Measurements from ENCODE around the gene TRIM61.
"Not testable (repeated sequence)": the region's sequence is repeated elsewhere in the genome, so short reads cannot be mapped to it uniquely, and the experiment has no call there.

The TRIM61 gene

DNA sequence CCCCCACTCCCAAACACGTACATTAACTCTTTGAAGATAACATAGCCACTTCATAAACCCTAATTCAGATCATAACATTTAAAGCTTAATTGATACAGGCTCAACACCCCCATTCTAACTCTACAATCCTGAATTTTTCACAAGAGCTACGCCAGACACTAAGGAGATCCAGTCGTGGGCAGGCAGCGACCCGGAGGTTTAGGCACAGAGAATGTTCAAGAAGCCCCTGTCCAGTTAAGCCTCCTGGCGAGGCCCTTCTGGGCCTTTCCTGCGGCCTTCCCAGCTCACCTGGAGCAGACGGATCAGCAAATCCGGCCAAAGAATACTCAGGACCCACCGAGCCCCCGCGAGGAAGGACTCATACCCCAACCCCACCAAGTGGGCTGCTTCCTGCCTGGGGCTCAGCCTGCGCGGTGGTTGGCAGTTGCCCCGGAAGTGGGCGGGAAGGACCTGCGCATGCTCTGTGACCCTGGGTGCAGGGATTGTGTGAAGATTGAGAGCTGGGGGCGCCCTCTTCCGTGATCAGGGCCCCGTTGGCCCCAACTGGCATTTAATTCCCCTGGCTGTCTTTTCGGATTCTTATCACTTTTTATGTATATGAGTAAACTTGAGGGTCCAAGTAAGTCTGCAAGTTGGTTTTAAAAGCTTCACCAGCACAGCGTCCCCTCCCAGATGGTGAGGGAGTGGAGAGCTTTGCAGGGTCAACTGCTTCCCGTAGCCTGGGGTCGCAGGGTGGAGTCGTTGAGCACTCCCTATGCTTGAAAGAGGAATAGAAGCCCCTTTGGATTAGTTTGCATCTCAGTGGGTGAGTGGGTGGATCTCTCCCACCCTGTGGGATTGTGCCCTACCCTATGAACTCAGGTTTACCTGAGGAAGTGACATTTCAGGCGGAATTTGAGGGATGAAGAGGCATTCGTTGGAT, at the start of gene TRIM61:
TRIM61 (minus strand) TSS at position 415 of the 922 bp plus-strand sequence. CDS start 7,655 bp downstream, outside the sequence.
- DNase-seq: peak in 3 of 4 experiments; percentile 3 to 7 (median 7)

DNA sequence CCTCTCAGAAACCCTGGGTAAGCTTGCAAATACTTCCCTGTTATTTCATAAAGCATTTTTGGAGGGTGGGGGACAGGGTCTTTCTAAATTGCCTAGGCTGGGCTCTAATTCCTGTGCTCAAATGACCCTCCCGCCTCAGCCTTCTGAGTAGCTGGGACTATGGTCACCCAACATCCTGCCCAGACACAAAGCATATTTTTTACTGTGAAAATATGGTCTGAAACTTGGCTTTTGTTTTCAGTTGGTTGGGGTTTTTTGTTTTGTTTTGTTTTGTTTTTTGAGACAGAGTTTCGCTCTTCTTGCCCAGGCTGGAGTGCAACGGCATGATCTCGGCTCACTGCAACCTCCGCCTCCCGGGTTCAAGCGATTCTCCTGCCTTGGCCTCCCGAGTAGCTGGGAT, 48.3 kb upstream of the TRIM61 start:
- DNase-seq: not testable (repeated sequence)

DNA sequence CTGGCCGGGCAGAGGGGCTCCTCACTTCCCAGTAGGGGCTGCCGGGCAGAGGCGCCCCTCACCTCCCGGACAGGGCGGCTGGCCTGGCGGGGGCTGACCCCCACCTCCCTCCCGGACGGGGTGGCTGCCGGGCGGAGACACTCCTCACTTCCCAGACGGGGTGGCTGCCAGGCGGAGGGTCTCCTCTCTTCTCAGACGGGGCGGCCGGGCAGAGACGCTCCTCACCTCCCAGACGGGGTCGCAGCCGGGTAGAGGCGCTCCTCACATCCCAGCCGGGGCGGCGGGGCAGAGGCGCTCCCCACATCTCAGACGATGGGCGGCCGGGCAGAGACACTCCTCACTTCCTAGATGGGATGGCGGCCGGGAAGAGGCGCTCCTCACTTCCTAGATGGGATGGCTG, 42.5 kb upstream of the TRIM61 start:
- not testable (repeated sequence) for DNase-seq

DNA sequence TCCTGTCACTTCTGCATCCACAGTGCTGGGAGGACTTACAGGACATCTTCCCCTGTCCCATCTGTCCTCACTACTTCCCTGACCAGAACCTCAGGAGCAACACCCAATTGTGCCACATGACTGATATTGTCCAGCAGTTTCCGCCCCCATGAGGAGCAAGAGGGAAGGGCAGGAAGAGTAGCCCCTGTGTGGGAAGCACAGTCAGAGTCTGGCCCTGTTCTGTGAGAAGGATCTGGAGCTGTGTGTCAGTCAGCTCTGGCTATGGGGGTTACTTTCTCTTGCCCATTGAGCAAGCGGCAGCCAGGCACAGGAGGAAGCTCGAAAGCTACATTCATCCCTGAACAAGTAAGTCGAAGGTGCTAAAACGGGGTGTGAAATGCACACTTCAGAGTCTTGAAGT, 39.5 kb upstream of the TRIM61 start:
- no peak for DNase-seq

DNA sequence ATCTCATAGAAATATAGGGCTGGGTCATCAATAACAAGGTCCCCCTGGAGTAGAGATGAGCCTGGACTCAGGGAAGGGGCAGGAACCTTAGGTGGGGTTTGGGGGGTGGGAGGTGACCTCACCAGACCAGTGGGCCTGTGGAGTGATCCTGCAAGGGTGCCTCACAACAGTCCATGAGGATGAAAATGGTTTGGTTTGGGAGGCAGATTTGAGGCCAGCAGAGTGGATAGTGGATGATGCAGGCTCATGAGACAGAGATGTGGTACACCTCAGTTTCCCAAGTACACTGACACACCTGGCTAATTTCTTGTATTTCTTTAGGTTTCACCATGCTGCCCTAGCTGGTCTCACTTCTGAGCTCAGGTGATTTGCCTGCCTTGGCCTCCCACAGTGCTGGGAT, 36.2 kb upstream of the TRIM61 start:
- no peak for DNase-seq

DNA sequence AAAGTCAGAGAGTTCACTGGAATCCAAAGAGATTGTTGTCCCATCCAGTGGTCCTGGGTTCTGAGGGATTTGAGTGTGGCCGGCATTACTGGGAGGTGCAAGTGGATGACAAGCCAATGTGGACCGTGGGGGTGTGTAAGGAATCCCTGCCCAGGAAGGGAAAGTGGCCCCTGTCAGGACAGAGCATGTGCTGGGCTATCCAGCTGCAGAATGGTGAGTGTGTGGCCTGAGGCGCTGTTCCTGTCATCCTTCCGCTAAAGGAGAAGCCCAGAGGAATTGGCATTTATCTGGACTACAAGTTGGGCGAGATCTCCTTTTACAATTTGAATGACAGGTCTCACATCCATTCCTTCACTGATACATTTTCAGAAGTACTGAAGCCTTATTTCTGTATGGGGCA, 33.9 kb upstream of the TRIM61 start:
- DNase-seq: no peak

DNA sequence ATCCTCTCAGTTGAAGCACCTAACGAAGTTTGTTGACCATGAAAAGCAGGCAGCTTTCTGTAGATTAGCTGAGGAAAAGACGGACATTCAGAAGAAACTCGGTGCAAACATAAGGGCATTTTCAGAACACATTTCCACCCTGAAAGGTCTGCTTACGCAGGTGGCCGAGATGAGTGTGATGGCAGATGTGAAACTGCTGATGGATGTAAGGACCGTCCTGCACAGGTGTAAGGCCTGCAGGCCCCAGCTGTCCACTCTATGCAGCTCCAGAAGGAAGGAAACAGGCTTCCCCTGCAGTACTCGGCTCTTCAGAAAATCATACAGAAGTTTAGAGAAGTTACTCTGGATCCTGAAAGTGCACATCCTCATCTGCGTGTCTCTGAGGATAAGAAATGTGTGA, 33.5 kb upstream of the TRIM61 start:
- no peak for DNase-seq

DNA sequence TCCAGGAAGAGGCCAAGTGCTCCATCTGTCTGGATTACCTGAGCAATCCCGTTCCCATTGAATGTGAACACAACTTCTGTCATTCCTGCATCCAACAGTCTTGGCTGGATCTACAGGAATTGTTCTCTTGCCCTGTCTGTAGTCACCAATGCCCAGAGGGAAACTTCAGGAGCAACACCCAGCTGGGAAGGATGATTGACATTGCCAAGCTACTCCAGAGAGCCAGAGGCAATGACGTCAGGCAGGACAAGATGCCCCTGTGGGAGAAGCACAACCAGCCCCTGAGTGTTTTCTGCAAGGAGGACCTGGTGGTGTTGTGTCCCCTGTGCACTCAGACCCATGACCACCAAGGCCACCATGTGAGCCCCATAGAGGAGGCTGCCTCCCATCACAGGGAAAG, 33.0 kb upstream of the TRIM61 start:
- no peak for DNase-seq

DNA sequence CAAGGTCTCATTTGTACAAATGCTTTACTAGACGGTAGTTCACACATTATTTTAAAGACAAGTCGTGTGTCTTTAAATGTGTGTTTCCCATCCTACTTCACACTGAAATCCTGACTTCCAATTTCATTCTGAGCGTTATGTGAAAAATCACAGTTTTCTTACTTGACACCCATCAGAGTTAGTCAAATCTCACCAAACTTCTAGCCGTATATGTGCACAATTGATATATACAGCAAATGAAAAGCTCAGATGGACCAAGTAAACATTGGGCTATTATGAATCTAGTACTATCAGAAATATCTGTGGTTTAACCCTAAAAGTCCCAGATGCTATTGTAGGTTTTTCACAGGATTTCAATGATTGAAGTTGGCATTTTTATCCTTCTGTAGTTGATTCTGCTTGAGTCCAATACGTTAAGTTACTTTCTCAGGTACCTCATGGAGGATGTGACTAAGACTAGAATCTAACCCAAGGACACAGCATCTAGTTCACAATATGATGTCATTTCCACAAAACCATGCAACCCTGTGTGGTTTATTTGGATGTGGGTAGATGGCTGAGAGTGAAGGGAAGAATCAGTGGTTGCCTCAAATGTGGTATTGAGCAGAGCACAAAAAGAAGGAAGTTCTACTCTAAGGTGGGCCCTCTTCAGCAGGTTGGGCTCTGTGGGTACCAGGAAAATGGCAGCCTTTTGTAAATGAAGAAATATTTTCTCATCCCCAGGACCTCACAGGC, 32.2 kb upstream of the TRIM61 start:
- no peak for DNase-seq

DNA sequence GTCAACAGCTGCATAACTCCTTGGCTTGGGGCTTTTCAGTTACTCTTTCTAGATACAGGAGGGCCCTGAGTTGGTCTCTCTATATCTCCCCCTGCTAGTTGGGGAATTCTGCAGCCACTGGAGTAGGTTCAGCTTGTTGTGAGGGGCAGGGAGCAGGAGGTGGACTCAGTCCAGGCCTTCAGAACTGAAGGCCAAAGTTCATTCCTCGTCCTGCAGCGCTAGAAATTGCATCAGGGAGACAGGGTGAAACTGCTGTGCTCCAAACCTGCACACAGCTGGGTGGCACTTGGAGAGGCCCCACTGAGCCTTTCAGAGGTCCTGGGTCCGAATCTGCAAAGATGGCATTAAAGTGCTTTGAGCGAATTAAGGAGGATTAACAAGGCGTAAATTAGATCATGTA, 29.4 kb upstream of the TRIM61 start:
- no peak for DNase-seq

DNA sequence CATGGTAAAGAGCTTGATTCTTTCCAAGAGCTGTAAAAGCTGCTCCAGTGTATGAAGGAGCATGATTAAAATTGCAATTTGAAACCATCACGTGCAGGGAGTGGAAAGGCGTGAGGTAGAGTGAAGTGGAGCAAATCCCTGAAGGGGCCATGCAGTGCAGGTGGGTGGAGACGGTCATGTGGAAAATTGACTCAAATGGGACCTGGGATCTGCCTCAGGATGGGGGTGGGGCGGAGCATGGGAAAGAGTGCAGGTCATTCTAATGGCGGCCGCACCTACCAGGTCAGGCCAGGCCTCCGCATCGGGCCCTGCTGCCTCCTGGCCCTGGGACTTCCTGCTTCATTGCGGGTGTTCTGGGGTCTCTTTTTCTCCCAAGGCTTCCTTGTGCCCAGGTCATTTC, 29.0 kb upstream of the TRIM61 start:
- DNase-seq: no peak

DNA sequence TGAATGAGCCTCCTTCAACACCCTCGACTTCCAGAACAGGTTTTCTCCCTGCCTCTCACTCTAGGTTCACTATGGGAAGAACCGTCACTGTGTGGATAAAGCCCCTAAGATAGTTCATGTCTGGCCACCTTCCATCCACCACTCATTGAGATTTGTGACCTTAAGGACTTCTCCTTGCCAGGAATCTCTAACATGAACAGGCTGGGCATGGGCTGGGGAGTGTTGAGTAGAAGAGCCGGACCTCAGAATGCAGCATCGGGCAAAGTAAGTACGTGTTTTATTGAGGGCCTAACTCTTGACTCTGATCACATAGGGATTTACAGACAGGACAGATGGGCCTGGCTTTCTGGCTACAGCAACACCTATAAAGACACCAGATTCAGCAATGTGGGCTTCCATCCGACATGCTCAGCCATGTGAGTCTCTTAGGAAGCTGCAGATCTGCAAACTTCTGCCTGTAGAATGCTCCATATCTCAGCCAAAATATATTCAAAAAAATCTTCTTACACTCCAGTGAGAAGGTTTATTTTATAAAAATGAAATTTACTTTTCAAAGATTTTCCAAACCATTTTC, 28.0 kb upstream of the TRIM61 start:
- no peak for DNase-seq

DNA sequence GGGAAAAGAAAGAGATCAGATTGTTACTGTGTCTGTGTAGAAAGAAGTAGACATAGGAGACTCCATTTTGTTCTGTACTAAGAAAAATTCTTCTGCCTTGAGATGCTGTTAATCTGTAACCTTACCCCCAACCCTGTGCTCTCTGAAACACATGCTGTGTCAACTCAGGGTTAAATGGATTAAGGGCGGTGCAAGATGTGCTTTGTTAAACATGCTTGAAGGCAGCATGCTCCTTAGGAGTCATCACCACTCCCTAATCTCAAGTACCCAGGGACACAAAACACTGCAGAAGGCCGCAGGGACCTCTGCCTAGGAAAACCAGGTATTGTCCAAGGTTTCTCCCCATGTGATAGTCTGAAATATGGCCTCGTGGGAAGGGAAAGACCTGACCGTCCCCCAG, 24.5 kb upstream of the TRIM61 start:
- DNase-seq: not testable (repeated sequence)

DNA sequence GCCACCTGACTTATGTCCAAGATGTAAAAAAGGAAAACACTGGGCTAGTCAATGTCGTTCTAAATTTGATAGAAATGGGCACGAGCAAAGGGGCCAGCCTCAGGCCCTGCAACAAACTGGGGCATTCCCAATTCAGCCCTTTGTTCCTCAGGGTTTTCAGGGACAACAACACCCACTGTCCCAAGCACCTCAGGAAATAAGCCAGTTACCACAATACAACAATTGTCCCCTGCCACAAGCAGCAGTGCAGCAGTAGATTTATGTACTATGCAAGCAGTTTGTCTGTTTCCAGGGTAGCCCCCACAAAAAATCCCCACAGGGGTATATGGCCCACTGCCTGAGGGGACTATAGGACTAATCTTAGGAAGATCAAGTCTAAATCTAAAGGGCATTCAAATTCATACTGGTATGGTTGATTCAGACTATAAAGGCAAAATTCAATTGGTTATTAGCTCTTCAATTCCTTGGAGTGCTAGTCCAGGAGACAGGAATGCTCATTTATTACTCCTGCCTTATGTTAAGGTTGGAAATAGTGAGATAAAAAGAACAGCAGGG, 21.1 kb upstream of the TRIM61 start:
- DNase-seq: not testable (repeated sequence)

DNA sequence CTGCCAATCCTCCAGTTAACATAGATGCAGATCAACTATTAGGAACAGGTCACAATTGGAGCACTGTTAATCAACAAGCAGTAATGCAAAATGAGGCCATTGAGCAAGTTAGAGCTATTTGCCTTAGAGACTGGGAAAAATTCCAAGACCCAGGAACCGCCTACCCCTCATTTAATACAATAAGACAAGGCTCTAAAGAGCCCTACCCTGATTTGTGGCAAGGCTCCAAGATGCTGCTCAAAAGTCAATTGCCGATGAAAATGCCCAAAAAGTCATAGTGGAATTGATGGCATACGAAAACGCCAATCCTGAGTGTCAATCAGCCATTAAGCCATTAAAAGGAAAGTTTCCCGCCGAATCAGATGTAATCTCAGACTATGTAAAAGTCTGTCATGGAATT, 20.5 kb upstream of the TRIM61 start:
- no peak for DNase-seq

DNA sequence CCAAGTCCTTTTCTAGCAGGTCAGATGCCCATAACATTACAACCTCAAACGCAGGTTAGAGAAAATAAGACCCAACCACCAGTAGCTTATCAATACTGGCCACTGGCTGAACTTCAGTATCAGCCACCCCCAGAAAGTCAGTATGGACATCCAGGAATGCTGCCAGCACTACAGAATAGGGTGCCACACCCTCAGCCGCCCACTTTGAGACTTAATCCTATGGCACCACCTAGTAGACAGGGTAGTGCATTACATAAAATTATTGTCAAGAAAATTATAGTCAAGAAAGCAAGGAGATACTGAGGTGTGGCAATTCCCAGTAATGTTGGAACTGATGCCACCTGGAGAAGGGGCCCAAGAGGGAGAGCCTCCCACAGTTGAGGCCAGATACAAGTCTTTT, 19.9 kb upstream of the TRIM61 start:
- DNase-seq: no peak

DNA sequence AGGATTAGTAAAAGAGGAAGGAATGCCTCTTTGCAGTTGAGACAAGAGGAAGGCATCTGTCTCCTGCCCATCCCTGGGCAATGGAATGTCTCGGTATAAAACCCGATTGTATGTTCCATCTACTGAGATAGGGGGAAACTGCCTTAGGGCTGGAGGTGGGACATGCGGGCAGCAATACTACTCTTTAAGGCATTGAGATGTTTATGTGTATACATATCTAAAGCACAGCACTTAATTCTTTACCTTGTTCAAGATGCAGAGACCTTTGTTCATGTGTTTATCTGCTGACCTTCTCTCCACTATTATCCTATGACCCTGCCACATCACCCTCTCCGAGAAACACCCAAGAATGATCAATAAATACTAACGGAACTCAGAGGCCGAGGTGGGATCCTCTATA, 18.7 kb upstream of the TRIM61 start:
- not testable (repeated sequence) for DNase-seq

DNA sequence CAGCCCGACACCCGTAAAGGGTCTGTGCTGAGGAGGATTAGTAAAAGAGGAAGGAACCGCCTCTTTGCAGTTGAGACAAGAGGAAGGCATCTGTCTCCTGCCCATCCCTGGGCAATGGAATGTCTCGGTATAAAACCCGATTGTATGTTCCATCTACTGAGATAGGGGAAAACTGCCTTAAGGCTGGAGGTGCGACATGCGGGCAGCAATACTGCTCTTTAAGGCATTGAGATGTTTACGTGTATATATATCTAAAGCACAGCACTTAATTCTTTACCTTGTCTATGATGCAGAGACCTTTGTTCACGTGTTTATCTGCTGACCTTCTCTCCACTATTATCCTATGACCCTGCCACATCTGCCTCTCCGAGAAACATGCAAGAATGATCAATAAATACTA, 13.3 kb upstream of the TRIM61 start:
- not testable (repeated sequence) for DNase-seq

DNA sequence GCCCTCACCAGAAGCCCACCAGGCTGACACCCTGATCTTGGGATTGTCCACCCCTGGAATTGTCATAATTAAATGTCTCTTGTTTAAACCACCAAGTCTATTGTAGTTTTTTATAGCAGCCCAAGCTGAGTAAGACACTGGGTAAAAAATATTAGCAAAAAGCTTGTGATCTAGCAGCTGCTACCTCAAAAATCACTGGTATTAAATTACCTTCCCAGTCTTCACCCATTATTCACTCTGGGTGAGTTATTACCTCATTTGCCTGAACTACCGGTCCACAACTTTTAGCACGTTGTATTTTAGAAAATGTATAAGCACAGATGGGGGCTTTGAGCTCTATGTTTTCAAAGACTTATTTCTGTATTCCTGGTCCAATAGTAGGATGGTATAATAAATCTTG, 12.0 kb upstream of the TRIM61 start:
- DNase-seq: no peak

DNA sequence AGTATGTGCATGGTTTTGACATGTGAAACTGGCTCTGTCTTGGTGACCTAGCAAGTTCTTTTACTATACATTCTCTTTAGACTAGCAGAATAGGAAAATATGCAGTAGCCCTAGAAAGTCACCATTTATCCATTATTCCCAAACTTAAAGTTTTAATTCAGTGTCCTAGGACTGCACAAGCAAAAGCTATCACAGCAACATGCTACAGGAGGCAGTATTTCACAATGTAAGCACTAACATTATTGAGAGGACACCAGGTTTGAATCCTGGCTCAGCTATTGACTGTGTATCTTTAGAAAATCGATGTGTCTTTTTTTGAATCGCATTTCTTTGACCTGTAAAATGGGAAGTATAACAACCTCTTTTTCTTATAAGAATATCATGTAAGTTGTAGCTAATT, 5.5 kb downstream of the TRIM61 start:
- DNase-seq: not testable (repeated sequence)

DNA sequence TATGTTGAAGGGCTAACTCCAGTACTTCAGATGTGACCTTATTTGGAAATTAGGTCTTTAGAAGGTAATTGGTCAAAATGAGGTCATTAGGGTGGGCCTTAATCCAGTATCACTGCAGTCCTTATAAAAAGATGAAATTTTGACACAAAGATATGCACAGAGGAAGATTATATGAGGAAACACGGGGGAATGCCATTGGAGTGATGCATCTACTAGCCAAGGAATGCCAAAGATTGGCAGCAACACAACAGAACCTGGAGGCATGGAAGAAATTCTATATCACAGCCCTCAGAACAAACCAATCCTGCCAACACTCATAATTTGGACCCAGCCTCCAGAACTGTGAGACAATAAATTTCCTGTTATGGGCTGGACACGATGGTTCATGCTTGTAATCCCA, 17.6 kb downstream of the TRIM61 start:
- no peak for DNase-seq

DNA sequence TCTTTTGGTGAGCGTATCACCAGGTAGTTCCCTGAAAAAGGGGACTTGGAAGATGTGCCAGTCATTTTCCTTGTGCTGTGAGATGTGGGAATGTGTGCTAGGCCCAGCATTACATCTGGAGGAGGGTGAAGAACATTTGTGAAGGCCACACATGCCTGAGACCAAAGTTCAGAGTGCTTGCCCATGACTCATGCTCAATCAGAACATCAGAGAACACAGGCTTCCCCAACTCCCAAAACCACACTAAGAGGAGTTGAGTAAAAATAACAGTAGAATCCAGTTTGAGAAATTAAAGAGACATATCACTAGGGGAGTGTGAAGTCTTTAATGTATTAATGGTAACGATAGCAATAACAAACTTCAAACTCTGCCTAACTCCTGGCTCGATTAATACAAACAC, 18.0 kb downstream of the TRIM61 start:
- DNase-seq: not testable (repeated sequence)
